Naive B cell (primary cell): Measurements from ENCODE around the gene STARD13. TPM values are rescaled to one million over a fixed set of nuclear protein-coding genes. Genes with fewer than 3 reads are reported as not detected.

ENCODE experiments used
- ATAC-seq, 2 donors: fragments of 150-1000 bp; cut with Tn5 transposase; 2 replicates each; pipeline ENCODE4 v1.10.0; 2021; ENCODE audit warnings: low read depth in 2 of 2, mild to moderate bottlenecking in 2 of 2, moderate library complexity in 2 of 2
- DNase-seq: peaks from one replicate; pipeline ENCODE4 v3.0.0; 2022
- H3K27ac Mint-ChIP-seq, 6 donors: one replicate each; pipeline ENCODE4 v1.8.0; 2020 to 2022; ENCODE audit warnings: mild to moderate bottlenecking in 6 of 6, mixed read lengths in 6 of 6, moderate library complexity in 5 of 6, inconsistent platforms in 2 of 6
- H3K27me3 Mint-ChIP-seq, 3 donors: one replicate each; pipeline ENCODE4 v1.8.0; 2021 to 2022; ENCODE audit warnings: mixed read lengths in 3 of 3, mild to moderate bottlenecking in 1 of 3
- H3K36me3 Mint-ChIP-seq, 2 donors: one replicate each; pipeline ENCODE4 v1.8.0; 2020 to 2022; ENCODE audit warnings: mixed read lengths in 2 of 2, inconsistent platforms in 1 of 2, mild to moderate bottlenecking in 1 of 2
- H3K4me1 Mint-ChIP-seq, 3 donors: one replicate each; pipeline ENCODE4 v1.8.0; 2020 to 2022; ENCODE audit warnings: mixed read lengths in 3 of 3, inconsistent platforms in 1 of 3, mild to moderate bottlenecking in 1 of 3, moderate library complexity in 1 of 3
- H3K4me3 Mint-ChIP-seq, 8 donors: one replicate each; pipeline ENCODE4 v1.8.0; 2020 to 2022; ENCODE audit warnings: mild to moderate bottlenecking in 8 of 8, mixed read lengths in 8 of 8, moderate library complexity in 8 of 8, inconsistent platforms in 2 of 8
- H3K9me3 Mint-ChIP-seq, 7 donors: one replicate each; pipeline ENCODE4 v1.8.0; 2020 to 2022; ENCODE audit warnings: mixed read lengths in 7 of 7, mild to moderate bottlenecking in 5 of 7, inconsistent platforms in 2 of 7, moderate library complexity in 1 of 7
- polyA plus RNA-seq, 6 donors: library from polyadenylated mRNA; unstranded; fragments of 300-500 nt; fragmentation: Illumina TruSeq; gene quantifications; one replicate each; pipeline ENCODE4 v1.2.3, GENCODE V29; 2021; ENCODE audit warnings: low read depth in 6 of 6

STARD13 gene
- polyA plus RNA-seq, 6 donors from 2014 or later, result 0.61 TPM; not detected in 5

- H3K9me3 Mint-ChIP-seq, result peaks cover 0 to 6% (median 0%) of the 10 kb centered on the region in 7 donors
- DNase-seq, result no peak
- H3K27me3 Mint-ChIP-seq, result peaks cover 0 to 15% (median 0%) of the 10 kb centered on the region in 3 donors
- H3K4me1 Mint-ChIP-seq, result peaks cover 9 to 23% (median 15%) of the 10 kb centered on the region in 3 donors
- no peak overlapping the region for H3K4me3 Mint-ChIP-seq
- ATAC-seq, result no peak
- H3K27ac Mint-ChIP-seq, result no peak overlapping the region
- H3K36me3 Mint-ChIP-seq, result no peaks in the 10 kb centered on the region
Observed at GRCh38 chr13:33201659-33202058, 83.9 kb downstream of the STARD13 start.

- Mint-ChIP-seq H3K27me3 (peaks cover 0 to 7% (median 0%) of the 10 kb centered on the region in 3 donors), H3K27ac (no peak overlapping the region), H3K4me1 (peaks cover 9 to 14% (median 10%) of the 10 kb centered on the region in 3 donors), H3K9me3 (peaks cover 0 to 6% (median 0%) of the 10 kb centered on the region in 7 donors), H3K36me3 (no peaks in the 10 kb centered on the region), H3K4me3 (no peak overlapping the region)
- ATAC-seq, result no peak
- no peak for DNase-seq
Observed at GRCh38 chr13:33199289-33199850, 86.2 kb downstream of the STARD13 start.

GRCh38 chr13:33197541-33197971 is 88.0 kb downstream of the STARD13 start:
- ATAC-seq, result no peak

GRCh38 chr13:33196767-33197166 is 88.8 kb downstream of the STARD13 start:
- H3K9me3 Mint-ChIP-seq, result no peaks in the 10 kb centered on the region
- no peak for ATAC-seq
- H3K4me1 Mint-ChIP-seq, result no peaks in the 10 kb centered on the region
- no peaks in the 10 kb centered on the region for H3K36me3 Mint-ChIP-seq
- no peak overlapping the region for H3K4me3 Mint-ChIP-seq
- no peak for DNase-seq
- H3K27me3 Mint-ChIP-seq, result no peaks in the 10 kb centered on the region
- H3K27ac Mint-ChIP-seq, result no peak overlapping the region

More at GRCh38 chr13:33197541-33197971, 88.0 kb downstream of the STARD13 start:
- peaks cover 0 to 5% (median 0%) of the 10 kb centered on the region in 7 donors for H3K9me3 Mint-ChIP-seq
- H3K27ac Mint-ChIP-seq, result no peak overlapping the region
- no peaks in the 10 kb centered on the region for H3K36me3 Mint-ChIP-seq
- no peak overlapping the region for H3K4me3 Mint-ChIP-seq
- DNase-seq, result no peak
- peaks cover 5 to 6% (median 5%) of the 10 kb centered on the region in 3 donors for H3K4me1 Mint-ChIP-seq
- H3K27me3 Mint-ChIP-seq, result peaks cover 0 to 2% (median 0%) of the 10 kb centered on the region in 3 donors

GRCh38 chr13:33195693-33196464 is 89.7 kb downstream of the STARD13 start:
- no peak for ATAC-seq
- DNase-seq, result no peak
- Mint-ChIP-seq H3K27ac (peak overlapping the region in 1 of 6 donors; percentile 31), H3K4me1 (no peaks in the 10 kb centered on the region), H3K4me3 (no peak overlapping the region), H3K36me3 (no peaks in the 10 kb centered on the region), H3K27me3 (no peaks in the 10 kb centered on the region), H3K9me3 (no peaks in the 10 kb centered on the region)

GRCh38 chr13:33194820-33195692 is 90.5 kb downstream of the STARD13 start:
- DNase-seq (no peak), ATAC-seq (no peak)
- Mint-ChIP-seq H3K36me3 (no peaks in the 10 kb centered on the region), H3K27ac (peak overlapping the region in 1 of 6 donors; percentile 31), H3K9me3 (no peaks in the 10 kb centered on the region), H3K4me3 (no peak overlapping the region), H3K27me3 (no peaks in the 10 kb centered on the region), H3K4me1 (no peaks in the 10 kb centered on the region)

GRCh38 chr13:33193428-33193974 is 92.1 kb downstream of the STARD13 start:
- ATAC-seq (no peak), DNase-seq (no peak)
- no peaks in the 10 kb centered on the region for H3K9me3 Mint-ChIP-seq
- H3K4me3 Mint-ChIP-seq, result no peak overlapping the region
- H3K36me3 Mint-ChIP-seq, result no peaks in the 10 kb centered on the region
- H3K27ac Mint-ChIP-seq, result no peak overlapping the region
- H3K27me3 Mint-ChIP-seq, result no peaks in the 10 kb centered on the region
- no peaks in the 10 kb centered on the region for H3K4me1 Mint-ChIP-seq

GRCh38 chr13:33191425-33192210 is 93.9 kb downstream of the STARD13 start:
- peaks cover 0 to 5% (median 0%) of the 10 kb centered on the region in 3 donors for H3K27me3 Mint-ChIP-seq
- DNase-seq (no peak), ATAC-seq (no peak)
- no peaks in the 10 kb centered on the region for H3K9me3 Mint-ChIP-seq
- H3K36me3 Mint-ChIP-seq, result no peaks in the 10 kb centered on the region
- peaks cover 0 to 7% (median 0%) of the 10 kb centered on the region in 3 donors for H3K4me1 Mint-ChIP-seq
- H3K27ac Mint-ChIP-seq, result no peak overlapping the region
- no peak overlapping the region for H3K4me3 Mint-ChIP-seq

- Mint-ChIP-seq H3K27me3 (peaks cover 0 to 5% (median 0%) of the 10 kb centered on the region in 3 donors), H3K36me3 (no peaks in the 10 kb centered on the region), H3K27ac (no peak overlapping the region), H3K4me1 (peaks cover 0 to 7% (median 0%) of the 10 kb centered on the region in 3 donors), H3K4me3 (no peak overlapping the region), H3K9me3 (no peaks in the 10 kb centered on the region)
- ATAC-seq, result no peak
- no peak for DNase-seq
Observed at GRCh38 chr13:33189470-33189869, 96.1 kb downstream of the STARD13 start.

- H3K27ac Mint-ChIP-seq, result no peak overlapping the region
- no peaks in the 10 kb centered on the region for H3K36me3 Mint-ChIP-seq
- H3K9me3 Mint-ChIP-seq, result no peaks in the 10 kb centered on the region
- peaks cover 0 to 5% (median 0%) of the 10 kb centered on the region in 3 donors for H3K27me3 Mint-ChIP-seq
- ATAC-seq (no peak), DNase-seq (no peak)
- H3K4me3 Mint-ChIP-seq, result no peak overlapping the region
- peaks cover 0 to 7% (median 0%) of the 10 kb centered on the region in 3 donors for H3K4me1 Mint-ChIP-seq
Observed at GRCh38 chr13:33188093-33188882, 97.3 kb downstream of the STARD13 start.

- H3K27ac Mint-ChIP-seq, result no peak overlapping the region
- H3K9me3 Mint-ChIP-seq, result no peaks in the 10 kb centered on the region
- ATAC-seq (no peak), DNase-seq (no peak)
- no peak overlapping the region for H3K4me3 Mint-ChIP-seq
- peaks cover 0 to 8% (median 5%) of the 10 kb centered on the region in 3 donors for H3K27me3 Mint-ChIP-seq
- no peaks in the 10 kb centered on the region for H3K36me3 Mint-ChIP-seq
- peaks cover 0 to 7% (median 0%) of the 10 kb centered on the region in 3 donors for H3K4me1 Mint-ChIP-seq
Observed at GRCh38 chr13:33186861-33187291, 98.7 kb downstream of the STARD13 start.

GRCh38 chr13:33185853-33186252 is 99.7 kb downstream of the STARD13 start:
- H3K27ac Mint-ChIP-seq, result peak overlapping the region in 1 of 6 donors; percentile 5
- H3K9me3 Mint-ChIP-seq, result no peaks in the 10 kb centered on the region
- no peaks in the 10 kb centered on the region for H3K36me3 Mint-ChIP-seq
- ATAC-seq (no peak), DNase-seq (no peak)
- peaks cover 0 to 7% (median 0%) of the 10 kb centered on the region in 3 donors for H3K4me1 Mint-ChIP-seq
- peaks cover 0 to 8% (median 5%) of the 10 kb centered on the region in 3 donors for H3K27me3 Mint-ChIP-seq
- no peak overlapping the region for H3K4me3 Mint-ChIP-seq
